ENCODE measurements around the gene FSHR.

DNA sequence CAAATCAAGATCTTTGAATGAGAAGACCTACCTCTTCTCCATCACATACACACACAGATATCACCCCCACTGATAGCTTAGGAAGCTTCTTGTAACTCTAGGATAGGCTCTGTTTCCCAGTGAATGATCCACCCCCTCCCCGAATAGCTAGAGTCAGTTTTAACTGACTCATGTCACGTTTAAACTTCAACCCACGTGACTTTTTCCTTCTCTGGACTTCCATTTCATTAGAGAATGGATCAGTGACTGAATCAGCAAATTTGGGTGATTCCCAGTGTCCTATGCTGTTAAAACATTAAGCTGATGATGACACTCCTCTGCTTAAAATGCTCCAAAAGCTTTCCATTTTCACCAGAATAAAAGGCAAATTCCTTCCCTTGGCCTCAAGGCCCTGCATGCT is 212.9 kb downstream of the FSHR start:
- TF ChIP-seq, protein P1, sequence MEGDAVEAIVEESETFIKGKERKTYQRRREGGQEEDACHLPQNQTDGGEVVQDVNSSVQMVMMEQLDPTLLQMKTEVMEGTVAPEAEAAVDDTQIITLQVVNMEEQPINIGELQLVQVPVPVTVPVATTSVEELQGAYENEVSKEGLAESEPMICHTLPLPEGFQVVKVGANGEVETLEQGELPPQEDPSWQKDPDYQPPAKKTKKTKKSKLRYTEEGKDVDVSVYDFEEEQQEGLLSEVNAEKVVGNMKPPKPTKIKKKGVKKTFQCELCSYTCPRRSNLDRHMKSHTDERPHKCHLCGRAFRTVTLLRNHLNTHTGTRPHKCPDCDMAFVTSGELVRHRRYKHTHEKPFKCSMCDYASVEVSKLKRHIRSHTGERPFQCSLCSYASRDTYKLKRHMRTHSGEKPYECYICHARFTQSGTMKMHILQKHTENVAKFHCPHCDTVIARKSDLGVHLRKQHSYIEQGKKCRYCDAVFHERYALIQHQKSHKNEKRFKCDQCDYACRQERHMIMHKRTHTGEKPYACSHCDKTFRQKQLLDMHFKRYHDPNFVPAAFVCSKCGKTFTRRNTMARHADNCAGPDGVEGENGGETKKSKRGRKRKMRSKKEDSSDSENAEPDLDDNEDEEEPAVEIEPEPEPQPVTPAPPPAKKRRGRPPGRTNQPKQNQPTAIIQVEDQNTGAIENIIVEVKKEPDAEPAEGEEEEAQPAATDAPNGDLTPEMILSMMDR (IDR thresholded peaks at IDR 0.05; ENCODE audit: insufficient read depth, low read depth, low read length): no peak
- no peak for TF ChIP-seq EZH2 (IDR thresholded peaks at IDR 0.05; ENCODE audit: insufficient read depth, low read length)
